ENCODE data around the gene NUB1.

- TF ChIP-seq CTCF (IDR thresholded peaks at IDR 0.05) (no peak), POLR2A (IDR thresholded peaks at IDR 0.05) (no peak)
Measured at GRCh38 chr7:151420144-151420543, 78.5 kb downstream of the NUB1 start.
